Glomerular endothelial cell (primary cell): Measurements from ENCODE around the gene GPR180. TPM values are rescaled to one million over a fixed set of nuclear protein-coding genes. Genes with fewer than 3 reads are reported as not detected.
"Not testable (repeated sequence)": the region's sequence is repeated elsewhere in the genome, so short reads cannot be mapped to it uniquely, and the experiment has no call there.

Source experiments
- DNase-seq: peaks from one replicate; pipeline ENCODE4 v3.0.0-alpha.2; 2011; ENCODE audit warnings: low read depth, low spot score; ENCODE audit errors: extremely low read depth
- total RNA-seq: library from RNA; depleted of rRNA; stranded (reverse); fragments of >200 nt; gene quantifications from 2 replicates; pipeline ENCODE4 v1.2.3, GENCODE V29; 2015

GPR180 gene
- total RNA-seq, 1 donor from 2014 or later, result 9.9 TPM

- no peak for DNase-seq
Observed at GRCh38 chr13:94595950-94596574, 5.6 kb upstream of the GPR180 start, which contains the start of gene TGDS. TSS of gene TGDS (minus strand) at chr13:94596152. CDS start at chr13:94596136, 16 bp downstream.

DNA sequence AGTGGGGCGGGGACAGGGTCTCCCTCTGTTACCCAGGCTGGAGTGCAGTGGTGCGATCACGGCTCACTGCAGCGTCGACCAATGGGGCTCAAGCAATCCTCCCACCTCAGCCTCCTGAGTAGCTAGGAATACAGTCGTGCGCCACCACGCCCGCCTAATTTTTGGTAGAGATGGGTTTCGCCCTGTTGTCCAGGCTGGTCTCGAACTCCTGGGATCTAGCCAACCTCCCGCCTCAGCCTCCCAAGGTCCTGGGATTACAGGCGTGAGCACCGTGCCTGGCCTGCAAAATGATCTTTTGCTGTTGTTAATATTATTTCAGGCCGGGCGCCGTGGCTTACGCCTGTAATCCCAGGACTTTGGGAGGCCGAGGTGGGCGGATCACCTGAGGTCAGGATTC lies 5.1 kb upstream of the GPR180 start:
- no peak for DNase-seq

DNA sequence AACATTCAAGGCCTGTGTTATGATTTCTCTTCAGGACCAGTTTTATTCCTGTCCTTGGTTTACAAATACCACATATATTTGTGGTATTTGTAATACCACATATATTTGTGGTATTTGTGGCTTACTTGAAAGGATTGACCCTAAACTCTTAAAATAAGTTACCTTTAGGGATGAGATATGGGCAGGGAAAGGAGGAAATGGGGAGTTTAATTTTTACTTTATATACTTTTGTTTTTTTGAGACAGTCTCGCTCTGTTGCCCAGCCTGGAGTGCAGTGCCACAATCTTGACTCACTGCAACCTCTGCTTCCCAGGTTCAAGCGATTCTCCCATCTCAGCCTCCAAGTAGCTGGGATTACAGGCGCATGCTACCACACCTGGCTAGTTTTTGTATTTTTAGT lies 3.4 kb upstream of the GPR180 start:
- DNase-seq, result no peak

- DNase-seq, result no peak
Observed at GRCh38 chr13:94599877-94600276, 1.8 kb upstream of the GPR180 start.

DNA sequence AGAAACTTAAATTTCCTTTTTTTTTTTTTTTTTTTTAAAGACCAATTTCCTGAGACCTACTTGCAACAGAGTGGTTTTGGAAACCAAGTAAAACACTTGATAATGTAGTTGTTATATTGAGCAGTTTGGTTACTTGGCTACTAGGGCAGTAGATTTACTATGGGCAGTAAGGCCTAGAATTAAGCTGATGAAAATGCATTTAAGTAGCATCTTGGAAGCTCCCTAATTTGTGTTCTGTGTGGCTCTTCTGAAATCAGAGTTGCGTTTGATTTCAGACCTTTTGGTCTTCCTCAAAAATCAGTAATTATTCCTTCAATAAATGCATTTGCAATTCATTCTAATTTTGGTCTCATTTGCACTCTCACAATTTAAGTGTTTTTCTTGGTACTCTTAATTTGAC lies 810 bp downstream of the GPR180 start:
- no peak for DNase-seq

DNA sequence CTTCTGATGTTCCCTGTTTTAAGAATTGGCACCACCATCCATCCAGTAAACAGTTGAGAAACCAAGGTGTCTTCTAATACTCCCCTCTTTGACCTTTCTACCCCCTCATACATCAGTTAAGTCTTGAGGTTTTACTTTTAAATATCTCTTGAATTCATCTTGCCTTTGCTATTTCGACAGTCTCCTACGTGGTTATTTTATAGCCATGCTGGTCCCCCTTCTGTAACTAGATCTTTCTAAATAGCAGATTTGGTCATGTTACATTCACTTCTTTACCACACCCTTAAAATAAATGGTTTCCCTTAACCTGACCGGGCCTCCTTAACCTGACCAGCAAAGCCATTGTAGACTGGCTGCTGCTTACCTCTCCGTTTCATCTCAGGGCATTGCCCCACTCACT lies 5.4 kb downstream of the GPR180 start:
- DNase-seq, result no peak

GRCh38 chr13:94607939-94608338 lies 6.3 kb downstream of the GPR180 start:
- no peak for DNase-seq

- DNase-seq, result no peak
Observed at GRCh38 chr13:94608586-94608985, 6.9 kb downstream of the GPR180 start.

DNA sequence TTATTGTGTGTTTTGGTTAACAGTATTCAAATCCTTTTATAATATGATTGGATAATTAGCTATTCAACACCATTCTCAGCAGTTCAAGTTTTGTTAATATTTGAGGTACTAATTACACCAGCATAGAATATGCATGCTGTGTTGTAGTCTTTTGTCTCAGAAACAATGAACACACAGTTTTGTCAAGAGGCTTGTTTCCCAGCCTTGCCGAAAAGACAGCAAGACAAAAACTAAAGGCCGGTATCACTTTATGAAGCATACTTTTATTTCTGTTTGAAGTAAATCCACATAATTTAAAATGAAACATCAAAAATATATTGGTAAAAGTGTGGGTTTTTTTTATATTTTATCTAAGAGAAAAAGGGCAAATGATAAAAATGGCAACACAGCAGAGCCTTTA lies 7.5 kb downstream of the GPR180 start:
- no peak for DNase-seq

GRCh38 chr13:94610475-94610874 lies 8.8 kb downstream of the GPR180 start:
- no peak for DNase-seq

DNA sequence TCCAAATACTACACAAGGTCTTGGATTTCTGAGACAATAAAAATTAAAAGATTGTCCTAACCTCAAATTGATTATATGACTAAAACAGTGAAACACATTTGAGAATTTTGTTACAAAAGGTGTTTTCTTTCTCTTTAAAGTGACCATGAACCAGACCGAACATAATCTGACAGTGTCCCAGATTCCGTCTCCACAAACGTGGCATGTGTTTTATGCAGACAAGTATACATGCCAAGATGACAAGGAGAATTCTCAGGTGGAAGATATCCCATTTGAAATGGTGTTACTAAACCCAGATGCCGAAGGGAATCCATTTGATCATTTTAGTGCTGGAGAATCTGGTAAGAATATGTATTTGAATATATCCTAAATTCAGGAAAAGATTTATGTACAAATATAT lies 10.4 kb downstream of the GPR180 start:
- no peak for DNase-seq

DNA sequence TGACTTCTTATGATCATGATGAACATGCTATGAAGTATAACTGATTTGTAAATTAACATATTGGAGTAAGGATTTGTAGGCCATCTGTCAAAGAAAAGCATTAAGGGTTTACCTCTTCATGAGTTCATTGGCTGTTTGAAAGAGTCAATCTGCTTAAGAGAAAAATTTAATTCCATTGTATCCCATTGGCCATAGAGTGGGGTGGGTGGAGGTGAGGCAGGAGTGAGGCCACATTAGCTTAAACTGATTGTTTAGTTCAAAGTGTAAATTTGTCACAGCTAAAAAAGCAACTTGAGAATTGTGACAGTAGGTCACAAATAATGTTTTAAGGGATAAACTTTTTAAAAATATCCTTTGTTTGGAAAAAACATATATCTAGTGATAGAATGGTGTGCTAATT lies 11.4 kb downstream of the GPR180 start:
- DNase-seq, result no peak

GRCh38 chr13:94617389-94618000 lies 15.8 kb downstream of the GPR180 start:
- DNase-seq, result no peak

GRCh38 chr13:94620286-94620896 lies 18.7 kb downstream of the GPR180 start:
- DNase-seq, result no peak

DNA sequence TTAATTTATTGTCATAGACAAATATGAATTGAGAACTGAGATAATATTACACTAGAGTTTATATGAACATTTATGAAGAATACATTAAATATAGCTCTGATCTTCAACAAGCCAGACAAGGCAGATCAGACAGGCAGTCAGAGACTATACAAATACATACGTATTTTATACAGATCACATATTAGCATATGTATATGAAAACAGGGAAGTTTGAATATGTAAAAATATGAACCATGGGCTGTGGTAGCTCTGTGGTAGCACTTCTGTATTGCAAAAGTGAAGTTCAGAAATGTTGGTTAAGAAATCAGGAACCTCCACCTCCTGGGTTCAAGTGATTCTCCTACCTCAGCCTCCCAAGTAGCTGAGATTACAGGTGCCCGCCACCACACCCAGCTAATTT lies 20.7 kb downstream of the GPR180 start:
- DNase-seq, result no peak

DNA sequence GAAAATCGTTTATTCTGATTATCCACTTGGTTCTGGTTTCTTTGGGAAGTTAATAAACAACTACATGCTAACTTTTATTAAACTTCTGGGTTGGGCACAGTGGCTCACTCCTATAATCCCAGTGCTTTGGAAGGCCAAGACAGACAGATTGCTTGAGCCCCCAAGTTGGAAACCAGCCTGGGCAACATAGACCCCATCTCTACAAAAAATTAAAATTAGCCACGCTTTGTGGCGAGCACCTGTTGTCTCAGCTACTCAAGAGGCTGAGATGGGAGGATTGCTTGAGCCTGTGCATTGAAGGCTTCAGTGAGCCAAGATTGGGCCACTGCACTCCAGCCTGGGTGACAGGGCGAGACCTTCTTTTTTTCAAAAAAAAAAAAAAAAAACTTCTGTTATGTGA lies 21.7 kb downstream of the GPR180 start:
- DNase-seq, result no peak

DNA sequence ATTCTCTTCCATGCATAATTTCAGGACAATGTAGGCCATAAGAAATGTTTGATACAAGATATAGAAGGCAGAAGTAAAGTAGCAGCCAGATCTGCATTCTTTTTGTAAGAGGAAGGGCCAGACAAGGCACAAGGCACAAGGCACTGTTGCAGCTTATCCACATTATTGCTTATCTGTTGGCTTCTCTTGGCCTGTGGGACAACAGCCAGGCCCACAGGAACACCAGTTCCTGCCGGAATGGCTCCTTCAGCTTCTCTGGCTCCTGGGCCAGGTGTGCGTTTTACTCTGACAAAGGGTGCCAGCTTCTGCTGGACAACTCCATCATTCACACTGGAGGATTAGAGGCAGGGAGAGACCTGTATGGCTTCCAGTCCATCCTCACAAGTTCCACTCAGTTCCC lies 29.2 kb downstream of the GPR180 start:
- DNase-seq, result no peak

DNA sequence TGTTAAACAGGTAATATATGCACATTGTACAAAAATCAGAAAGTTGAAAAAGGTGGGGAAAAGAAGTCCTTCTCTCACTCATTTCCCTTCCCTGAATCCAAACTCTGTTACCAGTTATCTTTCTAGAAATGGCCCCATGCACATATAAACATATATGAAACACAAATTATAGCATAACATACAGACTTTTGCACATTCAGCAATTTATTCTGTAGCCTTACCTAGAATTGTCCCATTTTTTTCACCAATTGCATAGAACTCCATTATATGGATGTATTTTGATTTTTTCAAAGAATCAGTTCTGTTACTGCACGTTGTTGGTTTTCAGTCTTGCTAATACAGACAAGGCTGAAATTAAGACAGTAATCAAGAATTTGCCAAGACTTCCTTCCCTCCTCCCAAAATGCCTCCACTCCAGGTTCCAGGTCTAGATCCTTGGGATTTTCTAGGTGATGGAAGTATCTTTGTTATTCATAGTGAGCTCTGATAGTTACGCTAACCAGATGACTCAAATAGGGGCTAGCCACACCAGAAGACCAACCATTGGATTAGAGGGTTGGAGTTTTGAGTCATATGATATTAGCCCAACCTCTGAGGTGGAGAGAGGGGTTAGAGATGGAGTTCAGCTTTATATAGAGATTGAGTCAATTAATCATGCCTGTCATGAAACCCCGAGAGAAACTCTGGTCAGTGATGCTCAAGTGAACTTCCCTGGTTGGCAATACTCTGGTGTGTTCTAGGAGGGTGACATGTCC lies 30.7 kb downstream of the GPR180 start:
- no peak for DNase-seq

DNA sequence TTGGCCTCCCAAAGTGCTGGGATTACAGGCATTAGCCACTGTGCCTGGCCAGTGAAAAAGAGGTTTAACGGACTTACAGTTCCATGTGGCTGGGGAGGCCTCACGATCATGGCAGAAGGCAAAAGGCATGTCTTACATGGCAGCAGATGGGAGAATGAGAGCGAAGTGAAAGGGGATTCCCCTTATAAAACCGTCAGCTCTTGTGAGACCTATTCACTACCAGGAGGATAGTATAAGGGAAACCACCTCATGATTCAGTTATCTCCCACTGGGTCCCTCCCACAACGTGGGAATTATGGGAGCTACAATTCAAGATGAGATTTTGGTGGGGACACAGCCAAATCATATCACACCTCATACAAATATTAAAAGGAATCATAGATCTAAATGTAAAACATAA lies 34.4 kb downstream of the GPR180 start:
- not testable (repeated sequence) for DNase-seq

GRCh38 chr13:94636942-94637578 lies 35.4 kb downstream of the GPR180 start:
- DNase-seq, result no peak

GRCh38 chr13:94637677-94638076 lies 36.0 kb downstream of the GPR180 start:
- not testable (repeated sequence) for DNase-seq
